ENCODE results near the gene BTBD16. TPM values are rescaled to one million over a fixed set of nuclear protein-coding genes. Genes with fewer than 3 reads are reported as not detected.

The BTBD16 gene
- total and polyA plus RNA-seq, 3 experiments from 2014 or later: not detected

DNA sequence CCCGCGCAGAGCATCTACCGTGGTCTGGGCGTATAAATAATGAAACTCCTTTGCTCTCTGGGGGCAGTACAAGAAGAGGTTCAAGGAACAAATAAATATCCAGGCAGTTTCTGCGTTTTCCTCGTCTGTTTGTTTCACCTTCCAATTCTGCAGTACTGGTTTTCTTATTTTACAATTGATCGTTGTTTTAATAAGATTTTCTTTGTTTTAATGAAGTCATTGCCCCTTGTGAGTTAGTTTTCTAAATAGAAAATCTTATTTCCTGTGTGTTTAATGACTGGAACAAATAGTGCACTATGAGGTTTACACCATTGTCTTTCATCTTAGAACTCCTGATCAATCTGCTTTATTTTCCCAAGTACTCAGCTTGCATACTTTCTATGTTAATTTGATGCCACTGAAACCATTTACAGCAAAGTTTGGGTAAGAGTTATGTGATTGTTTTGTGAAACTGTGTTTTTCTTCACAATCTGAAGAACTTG lies 104.6 kb downstream of the BTBD16 start:
- H3K27me3 Mint-ChIP-seq: peaks cover 5 to 7% of the 10 kb centered on the region in 2 donors
- POLR2A ChIA-PET: interaction anchor here (0.7 to 2.2 kb wide), 4 partner anchors 14 to 47 kb away, joined by 3 to 12 read pairs (median 4); no protein-coding TSS in a partner anchor
- peak overlapping the region; percentile 77 for H3K27ac ChIP-seq (ENCODE audit: low read depth, low read length)

GRCh38 chr10:122376364-122376961 lies 105.4 kb downstream of the BTBD16 start:
- Histone ChIP-seq H3K4me1 (ENCODE audit: insufficient read depth, low read length) (peaks cover 50% of the 10 kb centered on the region), H3K36me3 (ENCODE audit: insufficient read depth, low read length) (no peaks in the 10 kb centered on the region), H3K27me3 (ENCODE audit: insufficient read depth, low read length, poor library complexity, severe bottlenecking) (no peaks in the 10 kb centered on the region), H3K9me3 (ENCODE audit: low read length) (no peaks in the 10 kb centered on the region), H3K4me3 (ENCODE audit: low read length) (no peak overlapping the region), H3K27ac (ENCODE audit: low read depth, low read length) (no peak overlapping the region)
- H3K4me1 Mint-ChIP-seq: peaks cover 58 to 68% (median 67%) of the 10 kb centered on the region in 3 donors
- ChIA-PET CTCF (no interaction called here), POLR2A (no interaction called here)
- H3K4me3 Mint-ChIP-seq: peak overlapping the region; percentile 33 to 97 (median 91)
- peaks cover 13 to 23% (median 19%) of the 10 kb centered on the region in 3 donors for H3K36me3 Mint-ChIP-seq
- H3K27me3 Mint-ChIP-seq: peaks cover 0 to 5% of the 10 kb centered on the region in 2 donors
- peak overlapping the region in 2 of 8 donors; percentile 91 to 99 for H3K27ac Mint-ChIP-seq
- no peak for DNase-seq
- H3K9me3 Mint-ChIP-seq: no peaks in the 10 kb centered on the region

More for the DNA sequence above, 104.6 kb downstream of the BTBD16 start:
- Mint-ChIP-seq H3K27ac (peak overlapping the region; percentile 91 to 99 (median 98)), H3K9me3 (no peaks in the 10 kb centered on the region), H3K4me3 (peak overlapping the region; percentile 90 to 98 (median 96)), H3K36me3 (peaks cover 8 to 22% (median 17%) of the 10 kb centered on the region in 3 donors), H3K4me1 (peaks cover 52 to 61% (median 60%) of the 10 kb centered on the region in 3 donors)
- CTCF ChIA-PET: no interaction called here
- DNase-seq: no peak
- Histone ChIP-seq H3K4me1 (ENCODE audit: insufficient read depth, low read length) (peaks cover 47% of the 10 kb centered on the region), H3K27me3 (ENCODE audit: insufficient read depth, low read length, poor library complexity, severe bottlenecking) (no peaks in the 10 kb centered on the region), H3K9me3 (ENCODE audit: low read length) (no peaks in the 10 kb centered on the region), H3K4me3 (ENCODE audit: low read length) (peak overlapping the region; percentile 77), H3K36me3 (ENCODE audit: insufficient read depth, low read length) (no peaks in the 10 kb centered on the region)

DNA sequence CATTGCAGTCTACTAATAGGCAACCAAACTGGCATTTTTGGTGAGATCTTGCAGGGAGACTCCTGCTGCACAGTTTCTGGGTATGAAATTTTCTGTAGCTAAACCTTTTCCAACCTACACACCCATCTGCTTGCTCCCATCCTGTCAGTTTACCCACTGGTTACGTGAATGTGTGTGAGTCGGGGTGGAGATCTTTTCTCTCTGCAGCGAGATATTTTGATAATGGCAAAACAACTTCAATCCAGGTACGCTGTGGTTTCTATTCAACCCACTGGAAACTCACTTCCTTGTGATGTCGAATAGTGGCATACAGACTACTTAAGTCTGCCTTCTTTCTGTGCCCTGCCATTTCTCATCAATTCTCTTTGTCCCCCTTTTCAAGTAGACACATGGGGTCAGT lies 107.9 kb downstream of the BTBD16 start:
- ChIA-PET POLR2A (no interaction called here), CTCF (no interaction called here)
- Mint-ChIP-seq H3K27me3 (no peaks in the 10 kb centered on the region), H3K9me3 (no peaks in the 10 kb centered on the region), H3K4me1 (peaks cover 70 to 83% (median 80%) of the 10 kb centered on the region in 3 donors), H3K27ac (peak overlapping the region in 3 of 8 donors; percentile 3 to 73 (median 64)), H3K36me3 (peaks cover 18 to 28% (median 19%) of the 10 kb centered on the region in 3 donors), H3K4me3 (peak overlapping the region in 2 of 7 donors; percentile 48 to 72)
- Histone ChIP-seq H3K9me3 (ENCODE audit: low read length) (no peaks in the 10 kb centered on the region), H3K4me3 (ENCODE audit: low read length) (no peak overlapping the region), H3K27me3 (ENCODE audit: insufficient read depth, low read length, poor library complexity, severe bottlenecking) (no peaks in the 10 kb centered on the region), H3K36me3 (ENCODE audit: insufficient read depth, low read length) (no peaks in the 10 kb centered on the region), H3K27ac (ENCODE audit: low read depth, low read length) (no peak overlapping the region), H3K4me1 (ENCODE audit: insufficient read depth, low read length) (peaks cover 53% of the 10 kb centered on the region)
- DNase-seq: peak in 1 of 5 donors; percentile 11

DNA sequence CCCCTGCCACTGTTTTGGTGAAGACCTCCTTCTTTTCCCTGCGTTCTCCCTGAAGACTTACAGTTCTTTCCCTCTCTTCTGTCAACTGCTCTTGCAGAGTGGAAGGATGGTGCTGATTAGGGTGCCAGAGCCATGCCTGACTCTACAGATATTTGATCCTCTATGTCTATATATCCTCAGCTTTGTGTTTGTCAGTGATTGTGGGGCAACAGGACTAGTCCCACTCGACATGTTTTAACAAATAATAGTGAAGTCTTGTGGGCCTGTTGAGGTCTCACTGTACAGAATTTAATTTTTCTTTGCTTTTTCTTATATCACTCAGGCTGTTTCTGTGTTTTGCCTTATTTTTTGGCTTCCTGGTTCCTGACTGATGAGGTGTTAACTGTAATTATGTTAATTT lies 108.4 kb downstream of the BTBD16 start:
- H3K4me1 Mint-ChIP-seq: peaks cover 68 to 80% (median 78%) of the 10 kb centered on the region in 3 donors
- peak overlapping the region in 2 of 8 donors; percentile 14 to 64 for H3K27ac Mint-ChIP-seq
- Histone ChIP-seq H3K9me3 (ENCODE audit: low read length) (no peaks in the 10 kb centered on the region), H3K27me3 (ENCODE audit: insufficient read depth, low read length, poor library complexity, severe bottlenecking) (no peaks in the 10 kb centered on the region), H3K4me3 (ENCODE audit: low read length) (no peak overlapping the region), H3K36me3 (ENCODE audit: insufficient read depth, low read length) (no peaks in the 10 kb centered on the region), H3K4me1 (ENCODE audit: insufficient read depth, low read length) (peaks cover 53% of the 10 kb centered on the region), H3K27ac (ENCODE audit: low read depth, low read length) (no peak overlapping the region)
- H3K27me3 Mint-ChIP-seq: no peaks in the 10 kb centered on the region
- no peak for DNase-seq
- ChIA-PET CTCF (no interaction called here), POLR2A (no interaction called here)
- H3K36me3 Mint-ChIP-seq: peaks cover 18 to 26% (median 19%) of the 10 kb centered on the region in 3 donors
- no peaks in the 10 kb centered on the region for H3K9me3 Mint-ChIP-seq
- peak overlapping the region in 2 of 7 donors; percentile 38 to 72 for H3K4me3 Mint-ChIP-seq

- no peaks in the 10 kb centered on the region for H3K9me3 ChIP-seq (ENCODE audit: low read length)
- no peaks in the 10 kb centered on the region for H3K27me3 Mint-ChIP-seq
- H3K4me1 Mint-ChIP-seq: peaks cover 67 to 80% (median 78%) of the 10 kb centered on the region in 3 donors
- CTCF ChIA-PET: interaction anchor here (1.3 kb wide), 1 partner anchor 38 kb away, joined by 3 read pairs; no protein-coding TSS in a partner anchor
- H3K27ac ChIP-seq (ENCODE audit: low read depth, low read length): no peak overlapping the region
- peaks cover 56% of the 10 kb centered on the region for H3K4me1 ChIP-seq (ENCODE audit: insufficient read depth, low read length)
- no peaks in the 10 kb centered on the region for H3K27me3 ChIP-seq (ENCODE audit: insufficient read depth, low read length, poor library complexity, severe bottlenecking)
- POLR2A ChIA-PET: no interaction called here
- H3K36me3 ChIP-seq (ENCODE audit: insufficient read depth, low read length): no peaks in the 10 kb centered on the region
- peak overlapping the region in 4 of 8 donors; percentile 16 to 79 (median 44) for H3K27ac Mint-ChIP-seq
- H3K36me3 Mint-ChIP-seq: peaks cover 18 to 22% (median 19%) of the 10 kb centered on the region in 3 donors
- H3K4me3 ChIP-seq (ENCODE audit: low read length): no peak overlapping the region
- no peaks in the 10 kb centered on the region for H3K9me3 Mint-ChIP-seq
- DNase-seq: no peak
- H3K4me3 Mint-ChIP-seq: peak overlapping the region in 2 of 7 donors; percentile 30 to 83
Observed at GRCh38 chr10:122380703-122381102, 109.6 kb downstream of the BTBD16 start.

- Mint-ChIP-seq H3K27ac (peak overlapping the region in 6 of 8 donors; percentile 34 to 79 (median 52)), H3K36me3 (peaks cover 18 to 22% (median 22%) of the 10 kb centered on the region in 3 donors), H3K9me3 (no peaks in the 10 kb centered on the region), H3K4me3 (peak overlapping the region in 2 of 7 donors; percentile 0 to 16), H3K27me3 (no peaks in the 10 kb centered on the region), H3K4me1 (peaks cover 68 to 80% (median 79%) of the 10 kb centered on the region in 3 donors)
- no peaks in the 10 kb centered on the region for H3K36me3 ChIP-seq (ENCODE audit: insufficient read depth, low read length)
- H3K4me3 ChIP-seq (ENCODE audit: low read length): no peak overlapping the region
- peaks cover 53% of the 10 kb centered on the region for H3K4me1 ChIP-seq (ENCODE audit: insufficient read depth, low read length)
- no peaks in the 10 kb centered on the region for H3K9me3 ChIP-seq (ENCODE audit: low read length)
- H3K27me3 ChIP-seq (ENCODE audit: insufficient read depth, low read length, poor library complexity, severe bottlenecking): no peaks in the 10 kb centered on the region
- no peak for DNase-seq
- ChIA-PET POLR2A (interaction anchor here (0.6 kb wide), 1 partner anchor 115 kb away, joined by 5 read pairs; no protein-coding TSS in a partner anchor), CTCF (interaction anchor here (1.2 to 1.3 kb wide), 2 partner anchors 39 to 82 kb away, joined by 3 read pairs; no protein-coding TSS in a partner anchor)
- no peak overlapping the region for H3K27ac ChIP-seq (ENCODE audit: low read depth, low read length)
Observed at GRCh38 chr10:122381680-122382079, 110.6 kb downstream of the BTBD16 start.

- Histone ChIP-seq H3K4me1 (ENCODE audit: insufficient read depth, low read length) (peaks cover 30% of the 10 kb centered on the region), H3K9me3 (ENCODE audit: low read length) (no peaks in the 10 kb centered on the region), H3K27me3 (ENCODE audit: insufficient read depth, low read length, poor library complexity, severe bottlenecking) (no peaks in the 10 kb centered on the region), H3K4me3 (ENCODE audit: low read length) (no peak overlapping the region), H3K27ac (ENCODE audit: low read depth, low read length) (no peak overlapping the region), H3K36me3 (ENCODE audit: insufficient read depth, low read length) (no peaks in the 10 kb centered on the region)
- no peak for DNase-seq
- ChIA-PET POLR2A (interaction anchor here (1.4 kb wide), 1 partner anchor 12 kb away, joined by 5 read pairs; the partner anchor contains the start of gene PLEKHA1), CTCF (no interaction called here)
- Mint-ChIP-seq H3K4me1 (peaks cover 65 to 81% (median 78%) of the 10 kb centered on the region in 3 donors), H3K27ac (peak overlapping the region in 1 of 8 donors; percentile 52), H3K4me3 (peak overlapping the region in 2 of 7 donors; percentile 9 to 35), H3K36me3 (peaks cover 19 to 28% (median 22%) of the 10 kb centered on the region in 3 donors), H3K9me3 (no peaks in the 10 kb centered on the region), H3K27me3 (no peaks in the 10 kb centered on the region)
Observed at GRCh38 chr10:122386514-122386913, 115.4 kb downstream of the BTBD16 start.

GRCh38 chr10:122387572-122387971 lies 116.5 kb downstream of the BTBD16 start:
- Histone ChIP-seq H3K4me1 (ENCODE audit: insufficient read depth, low read length) (peaks cover 22% of the 10 kb centered on the region), H3K9me3 (ENCODE audit: low read length) (no peaks in the 10 kb centered on the region), H3K27ac (ENCODE audit: low read depth, low read length) (no peak overlapping the region), H3K4me3 (ENCODE audit: low read length) (no peak overlapping the region), H3K27me3 (ENCODE audit: insufficient read depth, low read length, poor library complexity, severe bottlenecking) (no peaks in the 10 kb centered on the region), H3K36me3 (ENCODE audit: insufficient read depth, low read length) (no peaks in the 10 kb centered on the region)
- POLR2A ChIA-PET: no interaction called here
- Mint-ChIP-seq H3K4me3 (peak overlapping the region in 1 of 7 donors; percentile 57), H3K9me3 (no peaks in the 10 kb centered on the region), H3K27ac (no peak overlapping the region), H3K27me3 (no peaks in the 10 kb centered on the region), H3K4me1 (peaks cover 65 to 81% (median 76%) of the 10 kb centered on the region in 3 donors), H3K36me3 (peaks cover 19 to 29% (median 28%) of the 10 kb centered on the region in 3 donors)
- no peak for DNase-seq
- CTCF ChIA-PET: interaction anchor here (1.0 kb wide), 1 partner anchor 13 kb away, joined by 4 read pairs; the partner anchor contains the start of gene PLEKHA1
